Measurements from ENCODE around the gene SNRPA.

DNA sequence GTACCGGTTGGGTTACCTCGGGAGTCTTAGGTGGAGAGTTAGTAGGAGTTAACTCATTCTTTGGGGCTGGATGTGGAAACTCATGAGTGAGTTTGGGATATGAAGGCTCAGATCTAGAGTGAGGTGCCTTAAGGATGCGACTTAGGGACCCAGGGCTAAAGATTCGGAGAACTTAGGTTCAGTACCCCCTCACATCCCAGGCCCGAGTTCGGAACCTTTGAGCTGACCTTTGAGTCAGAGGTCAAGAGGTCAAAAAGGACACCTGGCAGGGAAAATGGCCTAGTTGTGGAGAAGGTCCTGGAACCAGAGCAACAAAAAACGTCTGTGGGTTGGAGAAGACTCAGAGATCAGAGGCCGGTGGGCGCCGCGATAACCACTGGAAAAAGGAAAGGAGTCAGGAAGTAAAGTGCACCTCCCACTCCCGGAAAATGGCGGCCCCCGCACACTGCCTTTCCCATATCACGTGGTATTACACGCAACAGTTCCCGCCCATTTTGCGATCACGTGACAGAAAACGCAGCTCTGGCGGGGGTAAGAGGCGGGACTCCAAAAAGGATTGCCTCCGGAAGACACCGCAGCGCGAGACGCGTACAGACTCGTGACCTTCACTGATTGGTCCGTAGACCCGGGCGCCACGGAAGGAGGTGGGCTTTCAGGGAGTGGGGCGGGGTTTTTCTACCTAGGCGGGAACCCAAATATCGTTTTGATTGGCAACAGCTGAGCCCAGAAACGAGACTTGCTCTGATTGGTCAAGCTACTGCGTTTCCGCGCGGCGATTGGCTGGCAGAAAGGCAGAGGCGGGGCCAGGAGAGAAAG is 737 bp upstream of the SNRPA start, which contains the start of gene ACTMAP:
- TF ChIP-seq, protein P1, sequence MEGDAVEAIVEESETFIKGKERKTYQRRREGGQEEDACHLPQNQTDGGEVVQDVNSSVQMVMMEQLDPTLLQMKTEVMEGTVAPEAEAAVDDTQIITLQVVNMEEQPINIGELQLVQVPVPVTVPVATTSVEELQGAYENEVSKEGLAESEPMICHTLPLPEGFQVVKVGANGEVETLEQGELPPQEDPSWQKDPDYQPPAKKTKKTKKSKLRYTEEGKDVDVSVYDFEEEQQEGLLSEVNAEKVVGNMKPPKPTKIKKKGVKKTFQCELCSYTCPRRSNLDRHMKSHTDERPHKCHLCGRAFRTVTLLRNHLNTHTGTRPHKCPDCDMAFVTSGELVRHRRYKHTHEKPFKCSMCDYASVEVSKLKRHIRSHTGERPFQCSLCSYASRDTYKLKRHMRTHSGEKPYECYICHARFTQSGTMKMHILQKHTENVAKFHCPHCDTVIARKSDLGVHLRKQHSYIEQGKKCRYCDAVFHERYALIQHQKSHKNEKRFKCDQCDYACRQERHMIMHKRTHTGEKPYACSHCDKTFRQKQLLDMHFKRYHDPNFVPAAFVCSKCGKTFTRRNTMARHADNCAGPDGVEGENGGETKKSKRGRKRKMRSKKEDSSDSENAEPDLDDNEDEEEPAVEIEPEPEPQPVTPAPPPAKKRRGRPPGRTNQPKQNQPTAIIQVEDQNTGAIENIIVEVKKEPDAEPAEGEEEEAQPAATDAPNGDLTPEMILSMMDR (IDR thresholded peaks at IDR 0.05), result peak in 1 of 4 experiments; percentile 19
- peak; percentile 73 to 89 for TF ChIP-seq POLR2A (IDR thresholded peaks at IDR 0.05)

All from uterus (tissue), 2 donors.